D721Med (cell line): Measurements from ENCODE around the gene LAMA1.
A peak's percentile ranks its signal among the peaks of the same experiment; 100 is the strongest.

Source experiments
- DNase-seq: peaks from one replicate; pipeline ENCODE4 v3.0.0; 2011; ENCODE audit warnings: low spot score; ENCODE audit not compliant: insufficient read length
- FAIRE-seq: peaks from 2 replicates; lab custom pipeline; 2011; peaks lifted over from hg19 to GRCh38; lab: Jason Lieb, UNC
- TF ChIP-seq, protein P1 (sequence below): IDR thresholded peaks from 2 replicates; pipeline ENCODE4 v1.5.1; 2012; ENCODE audit warnings: mild to moderate bottlenecking, control low read depth; ENCODE audit not compliant: insufficient read depth; ENCODE audit errors: missing control alignments

LAMA1 gene

DNA sequence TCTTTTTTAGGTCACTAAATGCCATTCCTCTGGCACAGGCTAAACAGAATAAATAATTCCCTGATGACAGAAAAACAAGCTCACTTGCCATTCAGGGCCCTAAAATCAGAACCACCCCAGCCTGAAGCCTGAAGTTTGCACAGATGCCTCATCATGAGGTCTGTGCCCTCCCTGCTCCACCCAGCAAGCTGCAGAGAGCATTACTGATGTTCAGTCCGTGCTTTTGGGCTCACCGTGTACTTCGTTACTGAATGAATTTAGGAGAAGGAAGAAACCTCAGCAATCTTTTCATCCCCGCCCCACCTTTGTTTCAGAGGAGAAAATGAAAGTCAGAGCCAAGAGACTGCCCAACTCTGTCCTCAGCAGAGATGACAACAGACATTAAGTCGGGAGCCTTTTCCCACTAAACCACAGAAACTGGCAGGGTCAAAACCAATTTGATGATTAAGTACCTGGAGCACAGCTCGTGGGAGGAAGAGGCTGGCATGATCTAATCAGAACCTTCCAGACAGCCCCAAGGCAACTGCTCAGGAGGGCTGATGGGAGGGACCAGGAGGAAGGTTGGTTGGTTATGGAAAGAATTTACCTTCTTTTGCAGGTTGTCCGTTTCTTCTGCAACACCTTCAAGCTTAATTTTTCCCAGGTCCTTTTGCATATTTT, 122.7 kb downstream of the LAMA1 start:
- DNase-seq: no peak
- TF ChIP-seq, protein P1, sequence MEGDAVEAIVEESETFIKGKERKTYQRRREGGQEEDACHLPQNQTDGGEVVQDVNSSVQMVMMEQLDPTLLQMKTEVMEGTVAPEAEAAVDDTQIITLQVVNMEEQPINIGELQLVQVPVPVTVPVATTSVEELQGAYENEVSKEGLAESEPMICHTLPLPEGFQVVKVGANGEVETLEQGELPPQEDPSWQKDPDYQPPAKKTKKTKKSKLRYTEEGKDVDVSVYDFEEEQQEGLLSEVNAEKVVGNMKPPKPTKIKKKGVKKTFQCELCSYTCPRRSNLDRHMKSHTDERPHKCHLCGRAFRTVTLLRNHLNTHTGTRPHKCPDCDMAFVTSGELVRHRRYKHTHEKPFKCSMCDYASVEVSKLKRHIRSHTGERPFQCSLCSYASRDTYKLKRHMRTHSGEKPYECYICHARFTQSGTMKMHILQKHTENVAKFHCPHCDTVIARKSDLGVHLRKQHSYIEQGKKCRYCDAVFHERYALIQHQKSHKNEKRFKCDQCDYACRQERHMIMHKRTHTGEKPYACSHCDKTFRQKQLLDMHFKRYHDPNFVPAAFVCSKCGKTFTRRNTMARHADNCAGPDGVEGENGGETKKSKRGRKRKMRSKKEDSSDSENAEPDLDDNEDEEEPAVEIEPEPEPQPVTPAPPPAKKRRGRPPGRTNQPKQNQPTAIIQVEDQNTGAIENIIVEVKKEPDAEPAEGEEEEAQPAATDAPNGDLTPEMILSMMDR: no peak
- peak; percentile 80 for FAIRE-seq

DNA sequence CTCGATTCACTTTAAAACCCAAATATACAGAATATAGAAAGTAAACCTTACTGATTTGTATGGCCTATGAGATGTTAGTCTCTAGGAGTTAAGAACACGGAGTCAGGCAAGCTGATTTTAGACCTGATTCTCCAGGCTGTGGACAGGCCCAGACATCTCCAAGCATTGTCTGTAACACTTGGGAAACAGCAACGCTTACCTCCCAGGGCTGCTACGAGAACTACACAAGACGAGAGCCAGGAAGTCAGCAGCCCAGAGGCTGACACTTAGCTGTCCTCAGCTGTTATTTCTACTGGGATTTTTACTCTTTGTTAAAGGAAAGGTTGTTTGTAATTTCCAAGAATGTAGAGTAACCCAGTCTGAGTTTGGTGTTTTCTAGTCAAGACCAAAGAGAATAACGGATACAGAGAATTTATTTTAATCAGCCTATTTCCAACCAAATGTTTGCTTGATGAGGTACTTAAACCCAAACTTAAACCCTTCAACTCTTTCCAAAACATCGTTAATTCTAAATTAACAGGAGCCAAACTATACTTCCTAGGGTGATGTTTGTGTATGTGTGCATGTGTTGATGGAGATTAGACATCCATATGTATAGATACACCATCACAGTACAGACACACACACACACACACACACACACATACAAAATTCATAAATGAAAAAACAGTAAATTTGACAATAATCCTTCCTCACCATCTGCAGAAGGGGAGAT, 123.4 kb downstream of the LAMA1 start:
- DNase-seq (no peak), FAIRE-seq (peak; percentile 80)
- TF ChIP-seq, protein P1: no peak

DNA sequence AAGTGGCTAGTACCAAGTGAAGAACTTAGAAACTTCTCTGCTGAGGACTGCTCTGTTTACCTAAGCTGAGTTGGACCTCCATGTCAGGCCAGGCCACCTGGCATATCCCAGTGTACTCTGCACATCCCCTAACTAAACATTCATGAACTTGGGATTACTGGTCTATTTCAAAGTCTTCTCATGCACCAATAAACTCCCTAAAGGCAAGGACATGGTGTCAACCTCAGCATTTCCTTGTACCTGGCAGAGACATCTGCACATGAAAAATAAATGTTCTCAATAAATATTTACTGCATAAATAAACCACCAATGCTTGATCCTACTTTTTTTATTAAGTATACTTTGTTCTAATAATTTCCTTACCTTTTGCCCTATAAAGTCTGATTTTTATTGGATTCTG, 124.8 kb downstream of the LAMA1 start:
- TF ChIP-seq, protein P1: no peak
- DNase-seq (no peak), FAIRE-seq (no peak)

DNA sequence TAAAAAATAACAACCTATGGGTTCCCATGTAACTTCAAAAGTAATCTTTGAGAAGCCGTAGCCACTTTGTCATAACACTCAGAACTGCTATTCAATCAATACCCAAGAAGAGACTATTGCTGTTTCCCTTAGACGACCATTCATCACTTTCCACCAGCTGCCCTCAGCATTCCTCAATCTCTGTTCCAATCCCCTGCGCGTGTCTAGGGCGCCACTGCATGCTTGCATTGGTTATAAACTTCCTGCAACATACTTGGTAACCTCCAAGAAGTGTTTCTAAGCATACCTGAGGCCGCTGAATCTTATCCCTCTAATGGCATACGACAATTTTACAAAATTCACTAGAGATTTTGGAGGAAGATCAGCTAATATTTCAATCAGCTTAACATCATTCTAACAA, 134.2 kb downstream of the LAMA1 start:
- FAIRE-seq (no peak), DNase-seq (no peak)
- TF ChIP-seq, protein P1: no peak

DNA sequence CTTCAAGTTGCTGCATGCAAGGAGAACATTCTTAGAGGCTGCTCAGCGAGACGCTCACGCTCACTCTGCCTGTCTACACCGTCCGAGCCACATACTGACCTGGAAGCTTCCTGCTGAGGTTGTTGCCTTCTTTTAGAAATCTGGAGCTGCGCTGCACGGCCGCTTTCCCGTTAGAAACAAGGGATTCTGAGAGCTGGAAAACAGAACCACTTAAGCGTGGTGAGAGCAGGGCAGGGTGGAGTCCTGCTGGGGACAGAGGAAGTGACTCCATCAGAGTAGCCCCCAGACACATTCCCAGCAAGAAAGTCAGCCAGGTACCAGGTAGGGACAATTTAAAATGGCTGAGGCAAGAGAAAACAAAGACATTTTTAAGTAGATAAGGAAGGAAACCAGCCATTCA, 135.2 kb downstream of the LAMA1 start:
- FAIRE-seq: no peak
- TF ChIP-seq, protein P1: no peak
- DNase-seq: no peak

DNA sequence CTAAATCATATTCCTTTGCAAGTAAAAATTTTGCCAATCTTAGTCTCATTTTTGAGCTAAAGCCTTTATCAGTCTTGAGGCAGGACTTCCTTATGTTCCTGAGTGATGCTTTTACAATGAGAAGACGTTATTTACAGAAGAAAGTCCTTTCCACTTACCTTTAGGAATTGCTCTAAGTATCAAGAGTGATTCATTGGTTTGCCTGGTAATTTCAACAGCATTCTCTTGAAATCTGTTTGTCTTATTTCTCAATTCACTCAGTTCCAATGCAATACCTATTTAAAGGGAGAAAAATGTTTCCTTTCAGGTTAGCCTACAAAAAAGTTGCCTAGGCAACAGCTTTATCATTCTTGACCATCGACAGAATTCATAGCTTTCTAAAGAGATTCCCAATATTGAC, 137.2 kb downstream of the LAMA1 start:
- DNase-seq (no peak), FAIRE-seq (peak; percentile 35)
- TF ChIP-seq, protein P1: no peak

DNA sequence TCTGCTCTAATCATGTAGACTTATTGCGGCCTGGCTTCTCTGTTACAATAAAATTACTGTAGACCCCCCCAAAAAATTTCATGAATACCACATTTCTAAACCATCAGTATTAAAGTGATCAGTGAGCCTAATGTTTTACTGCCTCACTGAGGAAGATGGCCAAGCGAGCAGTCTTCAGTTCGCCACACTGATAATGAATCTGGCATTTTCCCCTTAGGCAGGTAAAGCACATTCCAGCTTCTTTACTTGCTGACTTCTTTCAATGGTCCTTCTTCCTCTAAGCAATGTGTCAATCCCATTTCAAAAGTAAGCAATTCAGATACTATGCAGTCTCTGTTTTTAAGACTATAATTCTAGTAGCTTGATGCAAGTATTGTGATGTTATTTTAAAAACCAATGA, 137.6 kb downstream of the LAMA1 start:
- no peak for DNase-seq
- TF ChIP-seq, protein P1: no peak
- no peak for FAIRE-seq
